DMS153 treated with DMSO at 0.1 percent for 48 hours (cell line): ENCODE measurements around the gene LBX1.

ENCODE experiments used
- DNase-seq: peaks from one replicate; lab custom pipeline; 2025; ENCODE audit not compliant: unreplicated experiment; lab: John Stamatoyannopoulos, UW

Gene LBX1

GRCh38 chr10:101226491-101227428, 2.5 kb downstream of the LBX1 start:
- DNase-seq = no peak

DNA sequence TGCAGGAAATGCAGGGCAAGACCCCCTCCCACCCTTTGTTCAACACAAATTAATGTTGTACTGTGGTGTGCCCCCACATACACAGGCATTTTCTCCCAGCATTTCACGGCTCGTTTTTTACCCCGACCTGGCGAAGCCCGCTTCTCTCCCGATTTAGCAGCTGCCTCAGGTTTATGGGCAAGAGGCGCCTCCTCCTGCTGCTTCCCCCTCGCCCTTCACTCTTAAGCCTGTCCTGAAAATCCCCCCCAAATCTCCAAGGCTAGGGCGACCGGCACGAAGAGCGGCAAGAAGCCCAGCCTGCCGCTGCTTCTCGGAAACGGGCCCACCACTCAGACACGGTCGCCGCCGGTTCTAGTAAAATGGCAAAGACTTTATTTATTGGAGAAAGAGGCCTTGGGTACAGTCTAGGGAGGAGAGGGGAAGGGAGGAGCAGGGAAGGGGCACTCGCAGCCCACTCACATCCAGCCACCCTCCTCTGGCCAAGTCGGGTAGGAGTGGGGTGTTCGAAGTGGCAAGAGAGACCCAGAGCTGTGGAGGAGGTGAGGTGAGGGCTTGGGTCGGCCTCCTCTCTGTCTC, 3.3 kb downstream of the LBX1 start:
- no peak for DNase-seq

GRCh38 chr10:101224910-101225823, 4.1 kb downstream of the LBX1 start:
- no peak for DNase-seq

GRCh38 chr10:101224060-101224909, 5.0 kb downstream of the LBX1 start:
- DNase-seq = no peak

- DNase-seq = no peak
These were observed 5.8 kb downstream of the LBX1 start for GRCh38 chr10:101223274-101224059.

DNA sequence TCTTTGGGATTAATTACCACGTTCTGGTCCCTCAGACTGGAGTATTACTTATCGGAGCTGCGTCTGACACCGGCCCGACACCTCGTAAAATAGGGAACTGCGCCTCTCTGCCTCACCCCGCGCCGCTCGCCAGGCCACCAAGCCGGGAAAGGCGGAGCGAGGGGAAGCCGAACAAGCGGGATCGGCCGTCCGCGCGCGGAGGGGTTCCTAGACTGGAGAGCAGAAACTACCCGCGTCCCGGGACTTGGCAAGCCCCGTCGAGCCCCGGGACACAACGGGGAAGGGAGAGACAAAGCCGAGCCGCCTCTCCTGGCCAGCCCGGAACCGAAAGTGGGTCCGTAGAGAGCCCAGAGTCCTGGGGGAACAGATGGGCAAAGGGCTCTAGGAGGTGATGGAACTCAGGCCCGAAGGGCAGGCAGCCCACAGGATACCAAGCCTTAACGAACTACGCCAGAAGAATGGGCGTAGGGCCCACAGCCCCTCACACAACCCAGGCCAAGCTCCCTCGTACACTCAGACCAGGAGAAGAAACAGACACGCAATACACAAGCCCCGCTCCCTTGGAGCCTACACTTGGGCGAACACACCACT, 6.5 kb downstream of the LBX1 start:
- DNase-seq = no peak

GRCh38 chr10:101221963-101222531, 7.2 kb downstream of the LBX1 start:
- DNase-seq = no peak

- no peak for DNase-seq
These were observed 7.7 kb downstream of the LBX1 start for GRCh38 chr10:101221549-101221948.

DNA sequence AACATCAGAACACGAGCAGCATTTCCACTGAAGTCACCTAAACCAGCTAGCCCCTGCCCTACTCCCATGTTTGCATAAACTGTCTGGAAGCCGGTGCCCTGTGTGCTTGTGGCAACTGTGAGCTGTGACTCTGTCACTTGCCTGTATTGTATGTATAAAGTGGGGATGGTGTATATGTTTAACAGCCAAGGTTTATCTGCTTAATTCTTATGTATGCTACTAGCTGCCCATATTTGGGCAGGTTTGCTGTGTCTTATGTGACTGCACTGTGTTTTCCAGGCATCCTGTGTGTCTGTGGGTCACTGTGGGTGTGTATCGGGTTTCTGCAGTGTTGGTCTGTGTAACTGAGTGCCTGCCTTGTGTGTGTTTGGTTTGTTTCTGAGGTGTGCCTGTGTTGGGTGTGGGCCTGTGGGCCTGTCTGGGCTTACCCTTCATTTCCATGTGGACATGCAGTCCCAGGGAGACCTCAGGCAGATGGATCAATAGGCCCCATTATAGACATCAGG, 9.3 kb downstream of the LBX1 start:
- DNase-seq = no peak

- no peak for DNase-seq
These were observed 9.9 kb downstream of the LBX1 start for GRCh38 chr10:101219139-101219945.

GRCh38 chr10:101218351-101219138, 10.7 kb downstream of the LBX1 start:
- no peak for DNase-seq

DNA sequence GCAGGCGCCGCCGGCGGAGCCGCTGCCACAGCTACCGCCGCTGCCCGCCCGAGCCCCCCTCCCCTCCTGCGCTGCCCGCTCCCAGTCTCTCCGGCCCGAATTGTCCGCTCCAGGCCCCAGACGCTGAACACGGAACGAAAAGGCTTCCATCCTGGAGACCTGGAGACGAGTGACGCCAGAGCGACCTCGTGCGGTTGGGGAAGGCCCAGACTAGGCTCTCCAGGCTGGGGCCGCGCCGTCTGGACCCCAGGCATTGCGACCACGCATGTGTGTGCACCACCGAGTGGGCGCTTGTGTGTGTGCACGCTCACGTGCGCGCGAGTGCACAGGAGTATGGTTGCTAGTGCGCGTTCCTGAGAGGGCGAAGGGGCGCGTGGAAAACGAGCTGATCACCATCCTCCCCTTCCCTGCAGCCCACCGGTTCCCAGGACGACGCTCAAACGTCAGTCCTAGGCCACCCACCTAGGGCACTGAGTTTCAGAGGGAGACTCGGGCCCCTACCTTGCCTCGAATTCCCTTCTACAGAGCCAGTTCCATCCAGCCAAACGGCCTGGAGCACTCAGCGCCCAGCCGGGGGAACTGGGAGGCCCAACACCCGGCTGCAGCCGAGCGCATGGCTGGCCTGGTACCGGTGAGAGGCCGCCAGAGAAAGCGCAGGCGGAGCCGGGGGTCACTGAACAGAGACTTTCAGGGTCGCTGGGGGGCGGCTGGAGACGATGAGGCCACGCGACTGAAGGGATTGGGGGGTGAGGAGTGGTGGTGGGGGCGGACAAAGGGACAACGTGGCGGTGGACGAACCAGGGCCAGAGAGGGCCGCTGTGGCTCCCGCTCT, 11.6 kb downstream of the LBX1 start:
- peak; percentile 29 for DNase-seq

DNA sequence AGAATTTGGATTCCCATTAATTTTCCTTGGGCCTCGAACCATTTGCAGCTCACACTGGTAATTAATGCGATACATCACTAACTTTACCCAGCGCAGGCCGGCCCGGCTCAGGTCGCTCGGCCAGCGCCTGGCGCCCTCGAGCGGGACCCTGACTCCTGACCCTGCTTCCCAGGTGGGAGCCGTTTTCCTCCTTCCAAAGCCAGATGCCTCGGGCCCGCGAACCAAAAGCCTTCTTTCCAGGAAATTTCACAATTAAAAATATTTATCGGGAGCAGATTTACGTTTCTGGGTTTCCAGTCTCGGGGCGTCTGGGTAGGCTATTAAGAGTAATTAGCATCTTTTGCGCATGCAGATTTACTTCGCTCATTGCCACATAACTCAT, 12.2 kb downstream of the LBX1 start:
- DNase-seq = no peak

DNA sequence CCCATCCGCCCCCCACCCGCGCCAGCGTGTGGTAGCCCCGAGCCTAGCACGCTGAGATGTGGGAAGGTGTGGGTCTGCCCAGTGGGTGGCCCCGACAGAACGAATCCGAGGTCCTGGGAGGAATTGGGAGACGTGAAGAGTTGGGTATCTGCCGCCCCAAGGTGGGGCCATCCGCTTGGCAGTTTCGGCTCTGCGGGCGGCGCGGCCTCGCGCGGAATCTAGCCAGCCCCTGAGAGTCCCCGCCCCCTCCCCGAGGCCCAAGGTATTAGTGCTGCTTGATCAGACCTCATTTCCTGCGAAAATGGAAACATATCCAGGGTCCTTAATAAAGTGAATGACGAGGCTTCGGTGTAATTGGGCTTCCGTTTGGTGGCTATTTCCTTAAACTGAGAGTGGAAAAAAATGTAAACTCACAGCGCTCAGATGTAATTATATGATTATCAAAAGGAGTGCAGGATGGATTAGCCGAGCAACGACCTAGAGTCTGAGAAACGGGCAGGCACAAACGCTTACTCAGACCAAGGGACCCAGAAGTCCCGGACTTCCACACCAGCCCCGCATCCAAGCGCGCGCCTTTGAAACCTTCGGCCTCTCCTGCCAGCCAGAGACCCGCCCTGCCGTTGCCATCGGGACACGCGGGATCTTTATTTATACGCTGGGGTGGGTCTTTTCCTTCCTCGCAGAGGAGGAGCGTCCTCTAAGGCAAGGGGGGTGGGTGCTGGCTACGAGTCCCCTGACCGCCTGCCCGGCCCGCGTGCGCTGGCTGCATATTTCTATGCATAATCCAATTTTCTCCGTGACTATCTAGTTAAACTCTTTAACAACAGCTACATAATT, 12.8 kb downstream of the LBX1 start:
- no peak for DNase-seq

DNA sequence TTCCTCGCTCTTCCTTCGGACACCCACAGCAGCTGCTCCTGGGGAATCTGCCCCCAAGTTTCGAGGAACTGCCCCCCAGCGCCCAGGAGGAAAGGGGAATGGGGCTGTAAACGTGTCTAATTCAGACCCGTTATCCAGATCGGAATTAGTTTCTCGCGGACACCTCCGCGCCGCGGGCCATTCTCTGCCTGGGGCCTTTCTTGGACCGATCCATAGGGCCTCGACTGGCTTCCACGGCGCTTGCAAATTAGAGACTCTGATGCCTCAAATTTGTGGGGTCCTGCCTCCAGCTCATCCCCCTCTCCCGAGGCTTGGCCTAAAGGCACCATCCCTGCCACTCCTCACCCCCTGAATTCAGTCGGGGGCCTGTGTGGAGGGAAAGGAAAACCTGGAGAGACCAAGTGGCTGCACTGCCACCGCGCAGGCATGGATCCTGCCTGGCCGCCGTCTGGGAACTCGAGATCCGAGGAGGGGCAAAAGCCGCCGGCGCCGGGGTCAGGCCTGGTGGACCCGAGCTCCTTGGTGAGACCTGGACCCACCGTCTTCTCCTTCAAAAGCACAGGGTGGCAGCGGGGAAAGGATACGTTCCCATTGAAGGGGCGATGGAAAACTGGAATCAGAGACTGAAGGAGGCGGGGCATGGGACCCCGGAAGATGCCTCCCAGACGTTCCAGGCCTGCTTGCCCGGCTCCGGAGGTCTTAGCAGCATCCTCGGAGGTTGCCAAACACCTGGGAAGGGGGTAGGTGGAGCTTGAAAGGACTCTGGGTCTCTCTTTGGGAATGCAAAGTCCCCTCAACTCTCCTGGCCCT, 13.7 kb downstream of the LBX1 start:
- no peak for DNase-seq
